DLD1 (cell line): ENCODE results near the gene ARFGEF2.
"Not testable (repeated sequence)": the region's sequence is repeated elsewhere in the genome, so short reads cannot be mapped to it uniquely, and the experiment has no call there.

Experiments
- in situ Hi-C: cut with HindIII; loops from 2 replicates; pipeline ENCODE4 v1.10.0; 2017; ENCODE audit warnings: low sequenced_read_pairs

The ARFGEF2 gene

GRCh38 chr20:49043000-49043399 is 121.5 kb downstream of the ARFGEF2 start:
- in situ Hi-C loops: no loop called here

- in situ Hi-C loops: no loop called here
Observed at GRCh38 chr20:49045440-49046086, 124.1 kb downstream of the ARFGEF2 start.

- in situ Hi-C loops: no loop called here
Observed at GRCh38 chr20:49046087-49046900, 124.8 kb downstream of the ARFGEF2 start, which contains the start of gene CSE1L. Gene CSE1L, plus strand, starts transcription at chr20:49046312. Its CDS starts 12,152 bp downstream, at chr20:49058464.

GRCh38 chr20:49052334-49052733 is 130.8 kb downstream of the ARFGEF2 start:
- in situ Hi-C loops: no loop called here

GRCh38 chr20:49054056-49054643 is 132.6 kb downstream of the ARFGEF2 start:
- in situ Hi-C loops: no loop called here

GRCh38 chr20:49063279-49063678 is 141.8 kb downstream of the ARFGEF2 start:
- in situ Hi-C loops: no loop called here

DNA sequence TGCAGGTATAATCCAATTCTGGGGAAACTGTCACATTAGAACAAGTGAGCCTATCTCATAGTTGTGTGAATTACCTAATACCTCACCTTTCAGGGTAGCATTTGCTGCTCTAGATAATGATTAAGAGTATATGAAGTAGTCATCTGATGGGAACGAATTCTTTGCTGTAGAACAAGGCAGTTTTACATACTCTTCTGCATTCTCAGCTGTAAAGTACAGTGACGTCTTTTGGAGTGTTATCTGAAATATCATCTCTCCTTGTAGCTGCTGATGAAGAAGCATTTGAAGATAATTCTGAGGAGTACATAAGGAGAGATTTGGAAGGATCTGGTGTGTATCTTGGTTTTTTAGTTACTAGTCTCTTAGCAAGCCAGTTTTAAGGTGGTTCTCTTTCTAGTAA is 153.0 kb downstream of the ARFGEF2 start:
- in situ Hi-C loops: no loop called here

GRCh38 chr20:49078310-49078709 is 156.8 kb downstream of the ARFGEF2 start:
- in situ Hi-C loops: no loop called here

DNA sequence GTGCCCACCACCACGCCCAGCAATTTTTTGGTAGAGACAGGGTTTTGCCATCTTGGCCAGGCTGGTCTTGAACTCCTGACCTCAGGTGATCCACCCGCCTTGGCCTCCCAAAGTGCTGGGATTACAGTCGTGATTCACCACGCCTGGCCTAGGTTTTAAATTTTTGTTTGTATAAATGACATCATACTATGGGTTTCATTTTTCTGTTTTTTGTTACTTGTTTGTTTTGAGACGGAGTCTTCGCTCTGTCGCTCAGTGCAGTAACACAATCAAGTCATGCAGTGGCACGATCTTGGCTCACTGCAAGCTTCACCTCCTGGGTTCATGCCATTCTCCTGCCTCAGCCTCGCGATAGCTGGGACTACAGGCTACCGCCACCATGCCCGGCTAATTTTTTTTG is 160.8 kb downstream of the ARFGEF2 start:
- in situ Hi-C loops: not testable (repeated sequence)
